ENCODE data around the gene NOCT. TPM values are rescaled to one million over a fixed set of nuclear protein-coding genes. Genes with fewer than 3 reads are reported as not detected.

NOCT gene
- total and polyA plus RNA-seq, 2 of the 8 experiments (the other 6 are each of a cell fraction or from before 2014, with no cell fraction given) = 10.4 to 45.5 TPM

DNA sequence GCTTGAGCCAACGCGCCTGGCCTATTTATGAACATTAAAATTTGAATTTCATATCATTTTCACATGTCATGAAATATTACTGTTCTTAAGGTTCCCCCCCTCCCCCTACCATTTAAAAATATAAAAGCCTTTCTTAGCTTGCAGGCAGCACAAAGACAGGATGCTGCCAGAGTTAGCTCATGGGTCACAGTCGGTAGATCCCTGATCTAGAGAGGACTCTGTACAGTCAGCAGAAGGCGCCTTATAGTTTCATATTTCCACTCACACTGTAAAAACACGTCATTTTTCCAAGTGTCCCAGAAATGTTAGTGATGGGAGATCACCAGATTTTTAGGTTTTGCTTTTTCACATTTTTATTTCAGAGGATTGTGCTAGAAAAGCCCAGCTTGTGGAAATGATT lies 12.2 kb downstream of the NOCT start:
- Histone ChIP-seq H2BK5ac (ENCODE audit: low read depth, low read length) (no peak overlapping the region), H3K36me3 (ENCODE audit: control insufficient read depth in 2 of 4, insufficient read depth in 4 of 4, low read length in 3 of 4) (no peaks in the 10 kb centered on the region; a peak in 1 of 8 replicates), H3K27ac (ENCODE audit: low read depth, low read length) (no peak overlapping the region), H3K23me2 (ENCODE audit: low read depth, low read length) (no peaks in the 10 kb centered on the region), H3K27me3 (replicated peaks in 1 of 4; ENCODE audit: control insufficient read depth in 3 of 4, extremely low read depth in 1 of 4, insufficient read depth in 3 of 4, low read length in 3 of 4) (no peaks in the 10 kb centered on the region), H3K4ac (replicated peaks; ENCODE audit: insufficient read length, low read depth, low read length) (no peak overlapping the region), H2AFZ (ENCODE audit: low read length) (no peak overlapping the region), H4K91ac (replicated peaks; ENCODE audit: insufficient read length, low read length) (no peak overlapping the region), H3K18ac (ENCODE audit: extremely low read depth, low read length) (no peak overlapping the region), H3K79me1 (ENCODE audit: low read depth, low read length) (peaks cover 3% of the 10 kb centered on the region), H4K8ac (ENCODE audit: extremely low read depth, insufficient read depth, low read length) (no peak overlapping the region), H3K9me3 (ENCODE audit: insufficient read depth in 2 of 2, low read depth in 1 of 2, low read length in 1 of 2) (no peaks in the 10 kb centered on the region; a peak in 1 of 4 replicates), H2BK12ac (ENCODE audit: low read depth, low read length) (0 out of 2 replicates have a peak overlapping the region, but pooled peaks have one; percentile 44), H2BK15ac (ENCODE audit: low read length) (no peak overlapping the region), H2BK20ac (ENCODE audit: low read length) (no peak overlapping the region), H4K5ac (ENCODE audit: insufficient read length, low read depth, low read length) (no peak overlapping the region), H3K4me2 (ENCODE audit: insufficient read depth in 1 of 2, low read depth in 2 of 2, low read length in 2 of 2) (no peak overlapping the region; a peak in 1 of 4 replicates), H3K23ac (ENCODE audit: insufficient read length) (no peak overlapping the region), H3K4me1 (replicated peaks in 1 of 4; ENCODE audit: control insufficient read depth in 3 of 4, insufficient read depth in 4 of 4, low read length in 3 of 4) (peaks cover 1 to 8% (median 5%) of the 10 kb centered on the region in 4 experiments; a peak in 5 of 7 replicates), H3K9ac (replicated peaks in 1 of 4; ENCODE audit: extremely low read depth in 1 of 4, low read depth in 3 of 4, low read length in 3 of 4) (no peak overlapping the region), H3K56ac (replicated peaks; ENCODE audit: insufficient read length, low read depth, low read length) (no peak overlapping the region), H2BK120ac (replicated peaks; ENCODE audit: low read depth, low read length) (no peak overlapping the region), H4K20me1 (replicated peaks in 1 of 2; ENCODE audit: control insufficient read depth in 1 of 2, insufficient read depth in 2 of 2, low read length in 2 of 2) (peaks cover 20% of the 10 kb centered on the region in 2 experiments), H3K14ac (ENCODE audit: insufficient read length) (no peak overlapping the region), H3K4me3 (ENCODE audit: extremely low read depth in 1 of 4, insufficient read depth in 2 of 4, low read depth in 3 of 4, low read length in 4 of 4) (no peak overlapping the region), H2AK5ac (ENCODE audit: low read depth, low read length) (no peak overlapping the region), H3K79me2 (ENCODE audit: control insufficient read depth in 1 of 2, insufficient read depth in 2 of 2, low read length in 2 of 2) (peaks cover 43 to 95% of the 10 kb centered on the region in 2 experiments)
- no peak for FAIRE-seq
- ChIA-PET CTCF (ENCODE audit: partially characterized antibody) (interaction anchor here (0.8 to 5.2 kb wide), 4 partner anchors 9 to 484 kb away, joined by 3 to 33 read pairs (median 4); no protein-coding TSS in a partner anchor), POLR2A (ENCODE audit: partially characterized antibody) (interaction anchor here (1.2 to 4.6 kb wide), 4 partner anchors 8 to 55 kb away, joined by 3 to 39 read pairs (median 3); partner anchors contain the start of gene NOCT)
- 90% methylated on average over 5 of the region's 5 CpGs; no CpG with 5 or more reads in 1 of the 2 experiments for WGBS, 2 experiments (ENCODE audit: extremely low coverage in 1 of 2, insufficient coverage in 1 of 2, insufficient read length in 1 of 2, insufficient replicate concordance in 2 of 2, low coverage in 1 of 2, low lambda C conversion rate in 2 of 2, missing lambda C conversion rate in 1 of 2)
- no peak for DNase-seq (ENCODE audit: low read depth in 1 of 2, low spot score in 2 of 2)
- TF ChIP-seq EP300 (IDR thresholded peaks at IDR 0.05; ENCODE audit: borderline replicate concordance in 1 of 2, low read depth in 2 of 2, low read length in 2 of 2) = no peak
- TF ChIP-seq SUZ12 (IDR thresholded peaks at IDR 0.05; ENCODE audit: low read length) = no peak
- no peak for TF ChIP-seq SP1 (IDR thresholded peaks at IDR 0.05; ENCODE audit: low read depth, low read length)
- TF ChIP-seq JUN (IDR thresholded peaks at IDR 0.05; ENCODE audit: low read depth, low read length) = no peak
- TF ChIP-seq RBBP5 (IDR thresholded peaks at IDR 0.05; ENCODE audit: borderline replicate concordance, low read depth, low read length) = no peak
- TF ChIP-seq TBP (IDR thresholded peaks at IDR 0.05; ENCODE audit: low read depth, low read length) = no peak
- no peak for TF ChIP-seq YY1 (IDR thresholded peaks at IDR 0.05; ENCODE audit: low read depth, low read length)
- TF ChIP-seq KDM4A (IDR thresholded peaks at IDR 0.05; ENCODE audit: low read depth, low read length, severe bottlenecking) = no peak
- TF ChIP-seq CEBPB (IDR thresholded peaks at IDR 0.05; ENCODE audit: low read depth, low read length) = no peak
- no peak for TF ChIP-seq TCF12 (IDR thresholded peaks at IDR 0.05; ENCODE audit: low read depth, low read length)
- TF ChIP-seq GABPA (IDR thresholded peaks at IDR 0.05; ENCODE audit: borderline replicate concordance, insufficient read depth, low read length) = no peak
- TF ChIP-seq POU5F1 (IDR thresholded peaks at IDR 0.05; ENCODE audit: low read depth, low read length) = no peak
- TF ChIP-seq SIRT6 (IDR thresholded peaks at IDR 0.05; ENCODE audit: low read length) = no peak
- TF ChIP-seq RFX5 (IDR thresholded peaks at IDR 0.05; ENCODE audit: borderline replicate concordance, low read depth, low read length) = no peak

All from H1 (cell line).